Lower lobe of right lung (tissue), 2 donors: ENCODE results near the gene APLN. TPM values are rescaled to one million over a fixed set of nuclear protein-coding genes. Genes with fewer than 3 reads are reported as not detected.

Experiments
- ATAC-seq, 2 donors: fragments of 200-7000 bp; cut with Tn5 transposase; one replicate each; pipeline ENCODE4 v1.9.1; 2020 to 2022; ENCODE audit warnings: mild to moderate bottlenecking in 2 of 2, moderate library complexity in 2 of 2
- DNase-seq: peaks from one replicate; pipeline ENCODE4 v3.0.0-alpha.2; 2020
- H3K27ac ChIP-seq: fragments of 200-600 bp; one replicate; pipeline ENCODE4 v1.8.0; 2022
- H3K27me3 ChIP-seq: fragments of 200-600 bp; one replicate; pipeline ENCODE4 v1.8.0; 2022; ENCODE audit warnings: low read depth
- H3K36me3 ChIP-seq: fragments of 200-600 bp; one replicate; pipeline ENCODE4 v1.8.0; 2022; ENCODE audit warnings: mild to moderate bottlenecking
- H3K4me1 ChIP-seq: fragments of 200-600 bp; one replicate; pipeline ENCODE4 v1.8.0; 2022
- H3K4me3 ChIP-seq: fragments of 200-600 bp; one replicate; pipeline ENCODE4 v1.8.0; 2022; ENCODE audit warnings: mild to moderate bottlenecking
- H3K9me3 ChIP-seq: fragments of 200-600 bp; one replicate; pipeline ENCODE4 v1.8.0; 2022
- CTCF ChIP-seq: fragments of 200-600 bp; IDR thresholded peaks from one replicate; pipeline ENCODE4 v1.8.0; 2022; ENCODE audit warnings: antibody characterized with exemption, mild to moderate bottlenecking
- intact Hi-C: fragments of 100-400 bp; cut with DNase I; formaldehyde crosslinking; loops from one replicate; pipeline ENCODE4 v1.11.0; 2022
- total RNA-seq: library from RNA; stranded (reverse); fragmentation: NEBNext Ultra II Directional; extraction: Animal tissue kit (Norgen Biotek cat#: 25700); gene quantifications from one replicate; pipeline ENCODE4 v1.2.1, GENCODE V29; 2021
- donor health status: DM: no; HTN: yes; CAD: no; lungs with severe emphysema.

Gene APLN
- total RNA-seq, 1 donor from 2014 or later, result 4.2 TPM

DNA sequence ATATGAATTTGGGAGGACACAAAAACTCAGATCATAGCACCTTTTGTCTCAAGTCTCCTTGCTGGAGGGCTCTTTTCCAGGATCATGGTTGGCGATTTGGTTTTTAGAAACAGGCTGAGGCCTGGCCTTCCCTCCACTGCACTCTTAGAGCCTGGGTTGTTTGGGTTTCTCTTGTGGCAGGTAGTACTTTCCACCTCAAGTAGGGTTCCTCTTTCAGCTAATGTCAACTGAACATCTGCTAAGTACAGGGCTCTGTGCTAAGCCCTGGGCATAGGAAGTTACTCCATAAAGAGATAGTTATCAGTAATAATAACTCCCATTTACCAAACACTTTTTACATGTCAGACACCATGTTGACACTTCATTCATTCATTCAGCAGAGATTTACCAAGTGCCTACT lies 28.2 kb upstream of the APLN start:
- TF ChIP-seq CTCF, result no peak
- Histone ChIP-seq H3K4me3 (no peak overlapping the region), H3K27me3 (no peaks in the 10 kb centered on the region), H3K9me3 (no peaks in the 10 kb centered on the region), H3K36me3 (no peaks in the 10 kb centered on the region), H3K27ac (no peak overlapping the region), H3K4me1 (peaks cover 9% of the 10 kb centered on the region)
- DNase-seq (no peak), ATAC-seq (no peak)
- intact Hi-C loops, result no loop called here

DNA sequence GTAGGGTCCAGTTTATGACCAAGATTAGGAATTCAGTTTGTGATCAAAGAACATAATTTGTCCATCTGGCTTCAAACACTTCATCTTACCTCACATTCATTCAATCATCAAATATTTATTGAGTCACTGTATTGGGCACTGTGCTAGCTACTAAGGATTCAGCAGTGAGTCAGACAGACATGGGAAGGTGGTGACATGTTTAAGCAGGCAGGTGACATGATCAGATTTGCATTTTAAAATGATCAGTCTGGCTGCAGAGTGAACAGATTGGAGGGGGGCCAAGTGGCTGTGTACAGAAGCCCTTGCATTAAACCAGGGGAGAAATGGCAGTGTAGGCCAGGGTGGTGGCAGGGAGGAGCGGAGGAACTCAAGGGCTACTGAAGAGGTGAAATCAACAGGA lies 25.1 kb upstream of the APLN start:
- intact Hi-C loops, result no loop called here
- DNase-seq (no peak), ATAC-seq (no peak)
- no peaks in the 10 kb centered on the region for H3K9me3 ChIP-seq
- no peak overlapping the region for H3K4me3 ChIP-seq
- H3K4me1 ChIP-seq, result peaks cover 9% of the 10 kb centered on the region
- no peak for TF ChIP-seq CTCF
- no peak overlapping the region for H3K27ac ChIP-seq
- no peaks in the 10 kb centered on the region for H3K36me3 ChIP-seq
- H3K27me3 ChIP-seq, result no peaks in the 10 kb centered on the region

GRCh38 chrX:129678614-129679195 lies 23.9 kb upstream of the APLN start:
- H3K36me3 ChIP-seq, result no peaks in the 10 kb centered on the region
- ATAC-seq (peak; percentile 68 to 70), DNase-seq (peak; percentile 55)
- peaks cover 9% of the 10 kb centered on the region for H3K4me1 ChIP-seq
- intact Hi-C loops, result no loop called here
- H3K27me3 ChIP-seq, result no peaks in the 10 kb centered on the region
- TF ChIP-seq CTCF, result peak; percentile 5
- H3K9me3 ChIP-seq, result no peaks in the 10 kb centered on the region
- peak overlapping the region; percentile 83 for H3K27ac ChIP-seq
- peak overlapping the region; percentile 55 for H3K4me3 ChIP-seq

- no peaks in the 10 kb centered on the region for H3K4me1 ChIP-seq
- no peak overlapping the region for H3K27ac ChIP-seq
- no peaks in the 10 kb centered on the region for H3K36me3 ChIP-seq
- H3K9me3 ChIP-seq, result no peaks in the 10 kb centered on the region
- ATAC-seq (no peak), DNase-seq (no peak)
- intact Hi-C loops, result no loop called here
- no peak for TF ChIP-seq CTCF
- no peaks in the 10 kb centered on the region for H3K27me3 ChIP-seq
- no peak overlapping the region for H3K4me3 ChIP-seq
These were observed 12.7 kb upstream of the APLN start for GRCh38 chrX:129667412-129667811.

DNA sequence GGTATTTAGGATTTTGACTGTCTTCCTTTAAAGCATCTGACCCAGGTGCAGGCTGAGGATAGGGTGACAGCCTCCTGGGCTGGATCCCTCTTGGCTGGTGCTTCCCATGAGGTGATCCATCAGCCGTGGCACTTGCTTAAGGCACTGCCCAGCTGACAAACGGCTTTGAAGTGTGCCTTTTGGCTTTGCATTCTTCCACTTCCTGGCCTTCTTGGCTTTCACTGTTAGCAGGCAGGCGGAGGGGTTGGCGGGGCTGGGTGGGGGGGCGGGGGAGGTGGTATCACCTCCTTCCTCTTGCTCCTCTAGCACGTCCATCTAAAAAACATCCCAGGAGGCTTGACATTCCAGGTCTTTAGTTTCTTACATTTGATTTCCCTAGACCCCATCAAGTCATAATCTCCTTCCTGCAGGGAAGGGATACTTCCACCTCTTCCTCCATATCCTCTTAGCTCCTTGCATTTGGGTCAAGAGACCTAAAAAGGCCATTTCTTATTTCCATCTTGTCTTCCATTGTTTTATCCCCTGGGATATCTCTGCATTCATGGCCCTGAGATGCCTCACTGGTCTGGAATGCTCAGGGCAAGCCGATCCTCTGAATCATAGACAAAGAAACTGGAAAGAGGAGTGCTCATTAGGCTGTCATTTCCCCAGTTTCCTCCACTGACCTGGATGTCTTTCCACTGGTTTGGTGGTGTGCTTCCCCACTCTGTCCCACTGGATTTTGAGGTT lies 11.3 kb upstream of the APLN start:
- H3K27me3 ChIP-seq, result no peaks in the 10 kb centered on the region
- no peaks in the 10 kb centered on the region for H3K36me3 ChIP-seq
- ATAC-seq (no peak), DNase-seq (no peak)
- no peaks in the 10 kb centered on the region for H3K9me3 ChIP-seq
- no peaks in the 10 kb centered on the region for H3K4me1 ChIP-seq
- intact Hi-C loops, result no loop called here
- H3K4me3 ChIP-seq, result no peak overlapping the region
- TF ChIP-seq CTCF, result no peak
- H3K27ac ChIP-seq, result no peak overlapping the region
